Measurements from ENCODE around the gene KIF21B.

DNA sequence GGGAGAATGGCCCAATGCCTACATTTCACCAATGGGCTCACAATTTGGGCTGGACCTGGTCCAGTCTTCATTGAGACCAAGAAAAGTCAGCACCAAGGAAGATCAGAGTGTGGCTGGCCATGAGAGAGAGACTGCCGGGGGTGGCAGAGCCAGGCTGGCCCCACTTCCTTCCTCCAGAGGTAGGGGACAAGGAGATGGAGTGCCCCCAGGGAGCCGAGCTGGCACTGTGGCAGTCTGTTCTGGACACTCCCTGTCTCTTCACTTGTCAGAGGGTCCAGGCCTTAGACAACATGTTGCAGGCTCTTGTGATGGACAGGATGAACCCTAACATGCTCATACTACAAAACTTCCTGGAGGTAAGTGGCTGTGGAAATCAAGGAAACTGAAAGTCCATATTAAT, 101.1 kb downstream of the KIF21B start:
- TF ChIP-seq, protein P1, sequence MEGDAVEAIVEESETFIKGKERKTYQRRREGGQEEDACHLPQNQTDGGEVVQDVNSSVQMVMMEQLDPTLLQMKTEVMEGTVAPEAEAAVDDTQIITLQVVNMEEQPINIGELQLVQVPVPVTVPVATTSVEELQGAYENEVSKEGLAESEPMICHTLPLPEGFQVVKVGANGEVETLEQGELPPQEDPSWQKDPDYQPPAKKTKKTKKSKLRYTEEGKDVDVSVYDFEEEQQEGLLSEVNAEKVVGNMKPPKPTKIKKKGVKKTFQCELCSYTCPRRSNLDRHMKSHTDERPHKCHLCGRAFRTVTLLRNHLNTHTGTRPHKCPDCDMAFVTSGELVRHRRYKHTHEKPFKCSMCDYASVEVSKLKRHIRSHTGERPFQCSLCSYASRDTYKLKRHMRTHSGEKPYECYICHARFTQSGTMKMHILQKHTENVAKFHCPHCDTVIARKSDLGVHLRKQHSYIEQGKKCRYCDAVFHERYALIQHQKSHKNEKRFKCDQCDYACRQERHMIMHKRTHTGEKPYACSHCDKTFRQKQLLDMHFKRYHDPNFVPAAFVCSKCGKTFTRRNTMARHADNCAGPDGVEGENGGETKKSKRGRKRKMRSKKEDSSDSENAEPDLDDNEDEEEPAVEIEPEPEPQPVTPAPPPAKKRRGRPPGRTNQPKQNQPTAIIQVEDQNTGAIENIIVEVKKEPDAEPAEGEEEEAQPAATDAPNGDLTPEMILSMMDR (IDR thresholded peaks at IDR 0.05), result no peak
- TF ChIP-seq POLR2A (IDR thresholded peaks at IDR 0.05), result no peak

All from uterus (tissue), 2 donors.